Hematopoietic multipotent progenitor cell treated with erythropoietin and hydrocortisone succinate and interleukin-3 and kit ligand, for 4 days (in vitro differentiated cells): ENCODE data around the gene PTPRN2.
A peak's percentile ranks its signal among the peaks of the same experiment; 100 is the strongest.
"Not testable (repeated sequence)": the region's sequence is repeated elsewhere in the genome, so short reads cannot be mapped to it uniquely, and the experiment has no call there.

Experiments
- DNase-seq: peaks from one replicate; pipeline ENCODE4 v3.0.0-alpha.2; 2015

The PTPRN2 gene

GRCh38 chr7:158530800-158531609 is 56.6 kb downstream of the PTPRN2 start:
- no peak for DNase-seq

- DNase-seq: no peak
Observed at GRCh38 chr7:158529181-158530096, 58.2 kb downstream of the PTPRN2 start.

- no peak for DNase-seq
Observed at GRCh38 chr7:158527915-158528502, 59.6 kb downstream of the PTPRN2 start.

DNA sequence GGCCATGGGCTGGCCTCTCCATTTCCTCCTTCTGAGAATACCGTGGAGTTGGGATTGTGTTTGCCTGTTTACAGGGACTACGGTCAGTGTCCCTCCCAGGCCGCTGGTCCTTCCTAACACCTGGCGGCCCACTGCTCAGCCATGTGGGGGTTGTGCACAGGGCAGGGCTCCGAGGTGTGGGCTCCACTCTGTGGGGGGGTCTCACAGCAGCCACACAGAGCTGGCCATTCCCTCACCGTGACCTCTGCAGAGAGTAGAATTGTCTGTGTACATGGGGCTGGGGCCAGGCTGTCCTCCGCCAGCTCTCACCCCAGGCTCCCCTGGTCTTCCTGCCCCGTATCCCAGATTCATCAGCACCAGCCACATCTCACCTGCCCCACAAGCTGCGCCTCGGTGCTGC is 60.1 kb downstream of the PTPRN2 start:
- no peak for DNase-seq

- DNase-seq: no peak
Observed at GRCh38 chr7:158527038-158527437, 60.6 kb downstream of the PTPRN2 start.

- no peak for DNase-seq
Observed at GRCh38 chr7:158526531-158526930, 61.1 kb downstream of the PTPRN2 start.

DNA sequence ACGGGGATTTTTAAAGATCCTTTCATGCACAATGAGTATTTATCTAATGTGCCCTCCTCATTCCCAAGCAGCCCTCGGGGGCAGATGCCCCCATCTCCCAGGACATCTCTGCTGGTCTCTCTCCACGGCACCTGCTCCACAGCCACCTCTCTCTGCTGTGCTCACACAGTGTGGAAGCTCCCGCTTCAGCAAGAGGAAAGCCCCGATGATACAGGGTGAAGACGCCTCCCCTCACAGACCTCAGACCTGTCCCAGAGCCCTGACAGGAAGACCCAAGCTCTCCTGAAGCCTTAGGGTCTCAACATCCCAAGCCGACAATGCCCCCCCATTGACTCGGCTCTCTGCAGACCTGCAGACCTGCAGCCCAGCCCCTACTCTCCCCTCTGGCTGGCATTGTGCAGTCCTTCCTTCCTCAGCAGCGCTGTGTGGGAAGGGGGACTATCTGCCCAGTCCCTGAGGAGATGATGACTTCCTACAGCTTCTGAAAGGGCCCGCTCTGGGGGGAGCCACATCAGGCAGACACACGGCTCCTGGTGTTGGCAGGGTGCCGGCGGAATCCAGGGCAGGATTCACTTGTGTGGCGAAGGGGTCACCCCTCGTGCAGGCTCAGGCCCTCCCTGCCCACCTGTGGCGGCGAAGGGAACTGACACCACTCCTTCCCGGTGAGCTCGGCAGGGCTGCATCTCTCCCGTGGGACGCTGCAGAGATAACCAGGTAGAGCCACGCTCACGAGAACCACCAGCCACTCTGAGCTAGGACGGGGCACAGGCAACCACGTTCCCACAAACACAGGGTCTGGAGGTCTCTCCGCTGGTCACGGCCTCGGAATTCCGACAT is 61.8 kb downstream of the PTPRN2 start:
- DNase-seq: no peak

DNA sequence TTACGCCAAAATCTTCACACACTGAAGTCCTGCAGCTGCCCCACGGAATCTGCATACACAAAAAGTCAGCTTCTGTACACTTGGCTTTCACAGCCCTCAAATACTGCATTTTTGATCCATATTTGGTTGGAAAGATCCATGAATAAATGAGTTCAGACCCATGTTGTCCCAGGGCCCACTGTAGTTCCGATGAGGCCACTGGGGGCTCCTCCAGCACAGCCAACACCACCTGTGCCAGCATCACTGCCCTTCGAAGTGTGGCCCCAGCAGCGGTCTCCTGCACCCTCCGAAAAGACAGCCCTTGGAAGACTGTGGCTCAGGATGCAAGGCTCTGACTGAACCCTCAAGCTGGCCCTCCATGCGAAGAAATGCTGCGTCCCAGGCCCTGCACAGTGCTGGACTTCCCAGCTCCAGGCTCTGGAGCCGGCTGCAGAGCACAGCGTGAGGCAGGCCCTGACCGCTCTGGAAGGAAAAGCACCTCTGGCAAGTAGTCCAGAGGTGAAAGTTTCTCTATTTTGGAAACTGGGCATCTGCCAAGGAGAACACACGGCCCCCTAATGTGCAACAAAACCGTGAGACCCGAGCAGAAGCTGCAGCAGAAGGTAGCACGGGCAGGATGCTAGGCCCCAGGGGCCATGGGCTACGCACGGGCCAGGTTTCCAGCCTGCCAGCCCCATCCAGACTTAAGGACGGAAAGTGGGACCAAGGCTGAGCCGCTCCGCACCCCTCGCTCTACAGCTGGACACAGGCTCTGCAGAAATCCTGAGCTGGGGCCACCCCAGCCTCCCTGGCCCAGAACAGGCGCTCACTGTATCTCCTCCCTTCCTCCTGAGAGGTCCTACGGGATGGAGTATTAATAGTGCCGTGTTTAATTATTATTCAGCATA is 62.6 kb downstream of the PTPRN2 start:
- DNase-seq: no peak

- DNase-seq: peak; percentile 10
Observed at GRCh38 chr7:158524286-158524685, 63.3 kb downstream of the PTPRN2 start.

DNA sequence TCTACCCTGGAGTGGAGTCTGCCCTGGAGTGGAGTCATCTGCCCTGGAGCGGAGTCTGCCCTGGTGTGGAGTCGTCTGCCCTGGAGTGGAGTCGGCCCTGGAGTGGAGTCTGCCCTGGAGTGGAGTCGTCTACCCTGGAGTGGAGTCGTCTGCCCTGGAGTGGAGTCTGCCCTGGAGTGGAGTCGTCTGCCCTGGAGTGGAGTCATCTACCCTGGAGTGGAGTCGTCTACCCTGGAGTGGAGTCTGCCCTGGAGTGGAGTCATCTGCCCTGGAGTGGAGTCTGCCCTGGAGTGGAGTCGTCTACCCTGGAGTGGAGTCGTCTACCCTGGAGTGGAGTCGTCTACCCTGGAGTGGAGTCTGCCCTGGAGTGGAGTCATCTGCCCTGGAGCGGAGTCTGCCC is 63.7 kb downstream of the PTPRN2 start:
- DNase-seq: not testable (repeated sequence)

GRCh38 chr7:158523165-158523856 is 64.3 kb downstream of the PTPRN2 start:
- not testable (repeated sequence) for DNase-seq

- DNase-seq: not testable (repeated sequence)
Observed at GRCh38 chr7:158521795-158522194, 65.8 kb downstream of the PTPRN2 start.

DNA sequence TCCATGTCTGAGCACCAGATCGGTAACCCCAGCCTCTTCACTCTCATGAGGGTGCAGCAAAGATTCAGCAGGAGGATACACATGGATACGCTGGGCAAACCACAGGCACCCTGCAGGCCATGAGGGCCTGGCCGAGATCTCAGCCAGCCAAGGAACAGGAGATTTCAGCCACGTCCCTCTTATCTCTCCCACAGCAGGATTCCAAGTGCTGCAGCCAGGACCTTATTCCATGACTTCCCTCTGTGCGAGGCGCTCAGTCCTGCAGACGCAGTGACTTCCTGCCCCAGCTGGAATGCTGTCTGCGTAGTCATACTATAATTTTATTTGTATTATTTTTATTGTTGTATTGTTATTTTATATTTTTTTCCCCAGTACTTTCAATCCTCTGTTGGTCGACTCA is 66.8 kb downstream of the PTPRN2 start:
- no peak for DNase-seq

GRCh38 chr7:158519633-158520174 is 67.9 kb downstream of the PTPRN2 start:
- DNase-seq: no peak

GRCh38 chr7:158518980-158519632 is 68.5 kb downstream of the PTPRN2 start:
- DNase-seq: no peak

DNA sequence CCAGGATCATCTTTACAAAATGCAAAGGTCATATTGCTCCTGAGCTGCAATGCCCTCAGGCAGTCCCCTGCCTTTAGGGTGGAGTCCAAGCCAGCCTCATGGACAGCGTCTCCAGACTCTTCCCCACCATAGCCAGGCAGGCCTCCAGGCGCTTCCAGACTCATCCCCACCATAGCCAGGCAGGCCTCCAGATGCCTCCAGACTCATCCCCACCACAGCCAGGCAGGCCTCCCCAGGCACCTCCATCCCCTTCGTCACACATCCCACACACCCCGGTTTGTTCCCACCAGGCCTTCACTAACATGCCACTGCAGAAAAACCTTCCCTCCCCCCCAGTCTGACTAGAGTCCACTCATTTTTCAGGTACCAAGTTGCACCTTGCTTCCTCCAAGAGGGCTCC is 70.1 kb downstream of the PTPRN2 start:
- DNase-seq: no peak

- no peak for DNase-seq
Observed at GRCh38 chr7:158517072-158517471, 70.6 kb downstream of the PTPRN2 start.

GRCh38 chr7:158516524-158516923 is 71.1 kb downstream of the PTPRN2 start:
- DNase-seq: no peak

- no peak for DNase-seq
Observed at GRCh38 chr7:158512869-158513268, 74.8 kb downstream of the PTPRN2 start.

DNA sequence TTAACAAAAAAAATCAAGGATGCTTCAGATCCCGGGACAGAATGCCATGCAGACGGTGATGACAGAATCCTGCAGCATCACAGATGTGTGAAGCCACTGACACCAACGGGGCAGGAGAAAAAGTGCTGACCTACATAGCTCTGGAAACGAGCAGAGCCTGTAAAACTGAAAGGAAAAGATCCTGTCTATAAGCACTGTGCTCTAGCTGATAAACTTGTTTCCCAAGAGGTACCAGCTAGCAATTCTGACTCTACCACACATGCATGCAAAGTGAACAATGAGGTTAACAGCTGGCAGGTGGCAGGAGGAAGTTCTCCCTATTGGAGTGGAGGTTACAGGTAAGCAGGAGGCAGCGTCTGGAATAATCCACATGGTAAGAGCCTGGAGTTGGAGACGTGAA is 75.6 kb downstream of the PTPRN2 start:
- DNase-seq: no peak
